ENCODE data around the gene TCP11L2.
A peak's percentile ranks its signal among the peaks of the same experiment; 100 is the strongest.
"Not testable (repeated sequence)": the region's sequence is repeated elsewhere in the genome, so short reads cannot be mapped to it uniquely, and the experiment has no call there.

TCP11L2 gene

DNA sequence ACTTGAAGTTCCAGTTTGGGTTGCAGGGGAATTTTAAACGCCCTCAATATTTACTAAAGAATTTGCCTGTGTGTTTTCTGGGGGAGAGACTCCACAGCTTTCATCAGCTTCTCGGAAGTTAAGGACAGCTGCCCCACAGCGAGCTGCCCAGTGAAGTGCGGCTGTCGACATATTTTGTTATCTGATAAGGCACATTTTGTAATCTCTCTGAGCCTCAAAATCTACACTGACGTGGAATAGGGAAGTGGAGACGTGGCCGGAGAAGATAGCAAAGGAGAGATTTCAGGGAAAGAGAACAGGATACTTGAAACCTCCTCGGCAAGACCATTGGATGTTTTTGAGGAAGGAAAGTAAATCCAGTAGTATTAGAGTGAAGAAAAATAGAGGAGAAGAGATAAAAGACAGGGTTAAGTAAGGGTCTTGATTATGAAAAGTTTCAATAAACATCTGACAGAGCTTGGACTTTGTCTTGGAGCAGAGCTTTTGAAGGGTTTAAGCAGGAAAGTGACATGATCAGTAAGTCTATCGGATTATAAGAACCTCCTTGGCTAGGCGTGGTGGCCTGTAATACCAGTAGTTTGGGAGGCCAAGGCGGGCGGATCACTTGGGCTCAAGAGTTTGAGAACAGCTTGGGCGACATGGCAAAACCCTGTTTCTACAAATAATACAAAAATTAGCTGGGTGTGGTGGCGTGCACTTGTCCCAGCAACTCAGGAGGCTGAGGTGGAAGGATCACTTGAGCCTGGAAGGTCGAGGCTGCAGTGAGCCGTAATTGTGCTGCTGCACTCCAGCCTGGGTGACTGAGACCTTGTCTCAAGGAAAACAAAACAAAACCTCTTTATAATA lies 56.1 kb downstream of the TCP11L2 start:
- TF ChIP-seq GATA1 (IDR thresholded peaks at IDR 0.05; ENCODE audit: low read depth, low read length), result peak; percentile 44
- no peak for TF ChIP-seq POLR2A (IDR thresholded peaks at IDR 0.05; ENCODE audit: low read length)
- peak; percentile 89 to 90 for DNase-seq

- TF ChIP-seq GATA1 (IDR thresholded peaks at IDR 0.05; ENCODE audit: low read depth, low read length) (no peak), POLR2A (IDR thresholded peaks at IDR 0.05; ENCODE audit: low read length) (no peak)
- no peak for DNase-seq
These were observed 57.3 kb downstream of the TCP11L2 start for GRCh38 chr12:106359646-106360399.

DNA sequence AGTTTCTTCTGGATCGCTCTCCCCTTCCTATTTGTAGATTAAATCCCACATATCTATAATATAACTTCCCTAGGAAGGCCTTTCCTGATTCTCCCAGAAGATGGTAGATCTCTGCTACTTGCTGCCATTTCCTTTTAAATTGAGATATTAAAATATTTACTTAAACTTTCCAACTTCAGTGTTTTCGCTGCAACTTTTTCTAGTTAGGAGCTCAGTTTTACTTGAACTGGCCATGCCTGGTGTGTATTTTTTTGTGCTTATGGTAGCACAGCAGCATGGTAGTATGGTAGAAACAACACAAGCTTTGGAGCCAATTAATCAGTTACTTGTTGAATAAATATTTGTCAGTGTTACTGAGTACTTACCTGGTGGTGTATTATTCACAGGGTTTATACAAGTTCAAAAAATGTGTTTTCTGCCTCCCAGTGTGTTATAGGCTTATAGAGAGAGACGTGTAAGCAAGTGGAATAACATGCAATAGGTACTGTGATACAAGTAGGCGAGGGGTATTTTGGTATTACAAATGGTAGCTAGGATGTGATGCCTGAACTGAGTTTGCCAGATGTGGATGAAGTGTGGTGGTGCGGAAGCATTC lies 58.0 kb downstream of the TCP11L2 start:
- DNase-seq, result no peak
- TF ChIP-seq POLR2A (IDR thresholded peaks at IDR 0.05; ENCODE audit: low read length), result no peak
- TF ChIP-seq GATA1 (IDR thresholded peaks at IDR 0.05; ENCODE audit: low read depth, low read length), result no peak

DNA sequence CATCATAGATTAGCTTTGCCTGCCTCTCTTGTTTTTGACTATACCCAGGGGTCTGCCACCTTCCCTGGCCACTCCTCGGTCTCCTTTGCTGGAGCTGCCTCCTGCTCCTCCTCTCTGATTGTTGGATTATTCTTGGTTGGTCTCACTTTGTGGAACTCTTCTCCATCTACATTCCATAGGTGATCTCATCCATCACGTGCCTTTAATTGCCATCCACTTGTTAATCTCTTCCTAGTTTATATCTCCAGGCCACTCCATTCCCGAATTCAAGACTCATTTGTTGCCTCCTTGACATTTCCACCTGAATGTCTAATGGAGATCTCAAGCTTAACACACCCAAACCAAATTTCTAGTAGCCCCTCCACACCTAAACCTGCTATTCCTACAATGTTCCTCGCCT lies 60.4 kb downstream of the TCP11L2 start:
- no peak for DNase-seq
- TF ChIP-seq GATA1 (IDR thresholded peaks at IDR 0.05; ENCODE audit: low read depth, low read length) (no peak), POLR2A (IDR thresholded peaks at IDR 0.05; ENCODE audit: low read length) (no peak)

GRCh38 chr12:106364261-106364660 lies 61.7 kb downstream of the TCP11L2 start:
- DNase-seq, result no peak
- TF ChIP-seq GATA1 (IDR thresholded peaks at IDR 0.05; ENCODE audit: low read depth, low read length), result no peak
- TF ChIP-seq POLR2A (IDR thresholded peaks at IDR 0.05; ENCODE audit: low read length), result no peak

- TF ChIP-seq GATA1 (IDR thresholded peaks at IDR 0.05; ENCODE audit: low read depth, low read length) (no peak), POLR2A (IDR thresholded peaks at IDR 0.05; ENCODE audit: low read length) (no peak)
- DNase-seq, result no peak
These were observed 67.3 kb downstream of the TCP11L2 start for GRCh38 chr12:106369624-106370346.

GRCh38 chr12:106378788-106379187 lies 76.3 kb downstream of the TCP11L2 start:
- TF ChIP-seq POLR2A (IDR thresholded peaks at IDR 0.05; ENCODE audit: low read length), result no peak
- no peak for DNase-seq

DNA sequence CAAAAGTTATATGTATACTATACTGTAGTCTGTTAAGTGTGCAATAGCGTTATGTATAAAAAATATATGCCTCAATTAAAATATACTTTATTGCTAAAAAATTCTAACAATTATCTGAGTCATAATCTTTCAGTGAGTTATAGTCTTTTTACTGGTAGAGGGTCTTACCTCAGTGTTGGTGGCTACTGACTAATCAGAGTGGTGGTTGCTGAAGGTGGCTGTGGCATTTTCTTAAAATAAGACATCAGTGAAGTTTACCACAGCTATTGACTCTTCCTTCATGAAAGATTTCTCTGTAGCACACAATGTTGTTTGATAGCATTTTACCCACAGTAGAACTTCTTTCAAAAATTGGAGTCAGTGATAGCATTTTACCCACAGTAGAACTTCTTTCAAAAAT lies 78.4 kb downstream of the TCP11L2 start:
- no peak for DNase-seq
- no peak for TF ChIP-seq POLR2A (IDR thresholded peaks at IDR 0.05; ENCODE audit: low read length)
- TF ChIP-seq GATA1 (IDR thresholded peaks at IDR 0.05; ENCODE audit: low read depth, low read length), result no peak

DNA sequence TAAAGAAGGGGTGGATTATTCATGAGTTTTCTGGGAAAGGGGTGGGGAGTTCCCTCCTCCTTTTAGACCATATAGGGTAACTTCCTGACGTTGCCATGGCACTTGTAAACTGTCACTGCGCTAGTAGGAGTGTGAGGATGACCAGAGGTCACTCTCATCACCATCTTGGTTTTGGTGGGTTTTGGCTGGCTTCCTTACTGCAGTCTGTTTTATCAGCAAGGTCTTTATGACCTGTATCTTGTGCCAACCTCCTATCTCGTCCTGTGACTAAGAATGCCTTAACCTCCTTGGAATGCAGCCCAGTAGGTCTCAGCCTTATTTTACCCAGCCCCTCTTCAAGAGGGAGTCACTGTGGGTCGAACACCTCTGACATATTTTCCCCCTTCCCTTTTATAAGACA lies 79.3 kb downstream of the TCP11L2 start:
- DNase-seq, result not testable (repeated sequence)

- TF ChIP-seq GATA1 (IDR thresholded peaks at IDR 0.05; ENCODE audit: low read depth, low read length), result no peak
- TF ChIP-seq POLR2A (IDR thresholded peaks at IDR 0.05; ENCODE audit: low read length), result no peak
- DNase-seq, result no peak
These were observed 84.4 kb downstream of the TCP11L2 start for GRCh38 chr12:106386813-106387535.

DNA sequence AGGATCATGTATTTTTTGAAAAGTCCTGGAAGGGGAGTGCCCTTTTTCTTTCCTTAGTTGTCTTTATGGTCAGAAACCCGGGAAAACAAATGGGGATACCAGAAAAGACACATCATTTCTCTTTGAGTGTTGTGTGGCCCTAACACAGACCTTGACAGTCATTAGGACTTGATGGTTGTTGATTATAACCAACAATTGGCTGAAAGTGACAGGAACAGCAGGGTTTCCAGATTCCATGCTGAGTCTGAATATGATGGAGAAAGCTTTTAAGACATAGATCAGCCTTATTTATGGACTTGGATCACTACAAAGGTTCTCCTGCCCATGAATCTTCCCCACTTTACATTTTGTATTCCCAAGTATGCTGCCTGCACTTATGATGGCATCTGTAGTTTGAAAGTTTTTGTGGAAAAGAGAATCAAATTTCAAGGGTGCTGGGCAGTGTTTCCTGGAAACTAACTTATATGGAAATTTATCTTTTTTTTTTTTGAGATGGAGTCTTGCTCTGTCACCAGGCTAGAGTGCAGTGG lies 85.4 kb downstream of the TCP11L2 start:
- TF ChIP-seq POLR2A (IDR thresholded peaks at IDR 0.05; ENCODE audit: low read length), result no peak
- no peak for TF ChIP-seq GATA1 (IDR thresholded peaks at IDR 0.05; ENCODE audit: low read depth, low read length)

GRCh38 chr12:106389151-106389550 lies 86.6 kb downstream of the TCP11L2 start:
- no peak for DNase-seq
- TF ChIP-seq POLR2A (IDR thresholded peaks at IDR 0.05; ENCODE audit: low read length) (no peak), GATA1 (IDR thresholded peaks at IDR 0.05; ENCODE audit: low read depth, low read length) (no peak)

More for the DNA sequence above, 85.4 kb downstream of the TCP11L2 start:
- no peak for DNase-seq

- no peak for TF ChIP-seq GATA1 (IDR thresholded peaks at IDR 0.05; ENCODE audit: low read depth, low read length)
- no peak for TF ChIP-seq POLR2A (IDR thresholded peaks at IDR 0.05; ENCODE audit: low read length)
- no peak for DNase-seq
These were observed 90.2 kb downstream of the TCP11L2 start for GRCh38 chr12:106392759-106393158.
